Mesenchymal stem cell (in vitro differentiated cells and primary cell): ENCODE measurements around the gene SLC34A3.

Source experiments
- DNase-seq: peaks from one replicate; pipeline ENCODE4 v3.0.0-alpha.2; 2013
- H2AFZ ChIP-seq: one replicate; pipeline ENCODE4 v1.6.1; 2013; ENCODE audit warnings: low read depth, mild to moderate bottlenecking, control low read depth, inconsistent platforms, low read length, moderate library complexity
- H2AK5ac ChIP-seq: 2 replicates; pipeline ENCODE4 v1.6.1; 2013; ENCODE audit warnings: low read length, moderate library complexity, mild to moderate bottlenecking, inconsistent platforms; ENCODE audit not compliant: severe bottlenecking
- H2BK120ac ChIP-seq: one replicate; pipeline ENCODE4 v1.6.1; 2013; ENCODE audit warnings: low read depth, mild to moderate bottlenecking, inconsistent platforms, low read length, moderate library complexity
- H2BK12ac ChIP-seq, 2 experiments: one replicate each; pipeline ENCODE4 v1.6.1; 2013; ENCODE audit warnings: inconsistent platforms in 2 of 2, low read length in 2 of 2, mild to moderate bottlenecking in 2 of 2, moderate library complexity in 2 of 2, control low read depth in 1 of 2
- H2BK15ac ChIP-seq: one replicate; pipeline ENCODE4 v1.6.1; 2013; ENCODE audit warnings: mild to moderate bottlenecking, low read depth, inconsistent platforms; ENCODE audit not compliant: poor library complexity, severe bottlenecking
- H2BK5ac ChIP-seq: 2 replicates; pipeline ENCODE4 v1.6.1; 2013; ENCODE audit warnings: low read depth, mild to moderate bottlenecking, low read length, control low read depth, inconsistent platforms; ENCODE audit not compliant: poor library complexity, severe bottlenecking
- H3K14ac ChIP-seq, 2 experiments: one replicate each; pipeline ENCODE4 v1.6.1; 2013; ENCODE audit warnings: inconsistent platforms in 2 of 2, low read length in 2 of 2, control low read depth in 1 of 2, mild to moderate bottlenecking in 1 of 2, moderate library complexity in 1 of 2
- H3K18ac ChIP-seq, 2 experiments: one replicate each; pipeline ENCODE4 v1.6.1; 2013; ENCODE audit warnings: inconsistent platforms in 2 of 2, low read length in 2 of 2, control low read depth in 1 of 2, low read depth in 1 of 2, mild to moderate bottlenecking in 1 of 2
- H3K23ac ChIP-seq, 2 experiments: one replicate each; pipeline ENCODE4 v1.6.1; 2013; ENCODE audit warnings: inconsistent platforms in 2 of 2, low read length in 2 of 2, mild to moderate bottlenecking in 2 of 2, moderate library complexity in 2 of 2, control low read depth in 1 of 2
- H3K27ac ChIP-seq: 2 replicates; pipeline ENCODE4 v1.5.1; 2013; ENCODE audit warnings: mild to moderate bottlenecking, moderate library complexity, low read length, control low read depth, inconsistent platforms; ENCODE audit not compliant: poor library complexity, severe bottlenecking
- H3K27me3 ChIP-seq, 2 experiments: 2 replicates each; pipeline versions ENCODE4 v1.6.1 to v1.7.0; 2013; ENCODE audit warnings: low read length in 2 of 2, mild to moderate bottlenecking in 2 of 2, moderate library complexity in 2 of 2, control low read depth in 1 of 2, inconsistent platforms in 1 of 2; ENCODE audit not compliant: control insufficient read depth in 1 of 2, insufficient read depth in 1 of 2
- H3K36me3 ChIP-seq, 2 experiments: 2 replicates each; pipeline versions ENCODE4 v1.6.1 to v1.7.0; 2013; ENCODE audit warnings: low read length in 2 of 2, control low read depth in 1 of 2, inconsistent platforms in 1 of 2, low read depth in 1 of 2, mild to moderate bottlenecking in 1 of 2; ENCODE audit not compliant: insufficient read depth in 2 of 2, control insufficient read depth in 1 of 2
- H3K4ac ChIP-seq, 2 experiments: one replicate each; pipeline ENCODE4 v1.6.1; 2013; ENCODE audit warnings: inconsistent platforms in 2 of 2, low read length in 2 of 2, mild to moderate bottlenecking in 2 of 2, moderate library complexity in 2 of 2, control low read depth in 1 of 2, low read depth in 1 of 2
- H3K4me1 ChIP-seq: 2 replicates; pipeline ENCODE4 v1.6.1; 2013; ENCODE audit warnings: low read depth, low read length, control low read depth; ENCODE audit not compliant: control insufficient read depth, insufficient read depth
- H3K4me2 ChIP-seq: 2 replicates; pipeline ENCODE4 v1.6.1; 2013; ENCODE audit warnings: low read length, mild to moderate bottlenecking, inconsistent platforms; ENCODE audit not compliant: poor library complexity, severe bottlenecking
- H3K4me3 ChIP-seq, 2 experiments: 2 replicates each; pipeline versions ENCODE4 v1.5.1 to v1.7.0; 2013; ENCODE audit warnings: low read length in 2 of 2, mild to moderate bottlenecking in 2 of 2, control low read depth in 1 of 2, low read depth in 1 of 2; ENCODE audit not compliant: insufficient read depth in 1 of 2
- H3K79me1 ChIP-seq: replicated peaks from 2 replicates; pipeline ENCODE4 v1.6.1; 2013; ENCODE audit warnings: mild to moderate bottlenecking, control low read depth, low read length, inconsistent platforms; ENCODE audit not compliant: poor library complexity, severe bottlenecking
- H3K9ac ChIP-seq: 2 replicates; pipeline ENCODE4 v1.7.0; 2013; ENCODE audit warnings: mild to moderate bottlenecking, low read length, moderate library complexity
- H3K9me3 ChIP-seq: 2 replicates; pipeline ENCODE4 v1.7.0; 2013; ENCODE audit warnings: mild to moderate bottlenecking, low read length; ENCODE audit not compliant: control insufficient read depth
- H4K8ac ChIP-seq: one replicate; pipeline ENCODE4 v1.6.1; 2013; ENCODE audit warnings: inconsistent platforms, mild to moderate bottlenecking, low read length, moderate library complexity
- H4K91ac ChIP-seq: one replicate; pipeline ENCODE4 v1.6.1; 2013; ENCODE audit warnings: mild to moderate bottlenecking, low read length, inconsistent platforms
- WGBS: methylation state at CpG from one replicate; pipeline ENCODE4 v1.1.7; 2013; ENCODE audit warnings: mixed read lengths; 5-methylcytosine and 5-hydroxymethylcytosine counted together

The SLC34A3 gene

DNA sequence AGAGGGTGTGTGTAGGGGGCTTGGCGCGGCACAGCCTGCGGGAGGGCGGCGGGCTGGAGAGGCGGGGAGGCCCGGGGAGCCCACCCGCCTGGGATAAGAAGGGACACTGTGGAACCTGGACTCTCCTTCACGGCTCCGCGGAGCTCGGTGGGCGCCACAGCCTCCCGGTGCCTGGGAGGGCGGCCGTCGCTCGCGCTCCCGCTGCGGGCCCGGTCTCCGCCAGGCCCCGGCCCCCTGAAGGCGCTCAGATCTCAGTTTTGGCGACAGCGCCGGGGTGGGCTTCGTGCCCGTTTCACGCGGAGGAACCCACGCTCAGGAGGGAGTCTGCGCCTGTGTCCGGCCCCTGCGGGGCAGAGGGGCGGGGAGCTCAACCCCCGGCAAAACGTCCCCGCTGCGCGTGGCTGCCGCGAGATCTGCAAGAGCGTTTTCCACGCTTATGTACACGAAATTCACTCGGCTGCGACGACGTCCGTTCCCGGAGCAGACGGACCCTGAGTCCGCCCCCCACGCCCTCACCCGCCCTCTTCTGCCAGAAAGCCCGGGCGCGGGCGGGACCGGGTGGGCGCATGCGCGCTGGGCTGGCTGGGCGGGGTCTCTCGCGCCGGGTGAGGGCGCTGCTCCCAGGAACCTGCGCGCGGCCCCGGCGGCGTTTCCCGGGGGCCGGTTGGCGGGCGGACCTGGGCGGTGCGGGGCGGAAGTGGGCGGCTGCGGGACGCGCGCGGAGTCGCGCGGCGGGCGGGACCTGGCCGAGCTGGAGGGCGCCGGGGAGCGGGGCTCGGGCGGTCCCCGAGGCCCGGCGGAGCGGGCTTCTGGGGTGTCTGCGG, 24.1 kb downstream of the SLC34A3 start, which contains the start of gene NELFB:
TSS of gene NELFB (plus strand) at position 704 of the 824 bp plus-strand sequence.
- no peaks in the 10 kb centered on the region for H3K27me3 ChIP-seq
- H2BK5ac ChIP-seq = peak within 1 kb of the TSS; percentile 40
- no peak within 1 kb of the TSS for H3K27ac ChIP-seq
- H4K8ac ChIP-seq = peak within 1 kb of the TSS; percentile 56
- peaks cover 14% of the 10 kb centered on the region for H3K79me1 ChIP-seq
- H3K4me2 ChIP-seq = peak within 1 kb of the TSS; percentile 92
- WGBS = under 1% methylated on average over 44 of the region's 105 CpGs
- peak within 1 kb of the TSS; percentile 91 to 93 for H3K4ac ChIP-seq
- peak within 1 kb of the TSS in 1 of 2 experiments; percentile 32 for H2BK12ac ChIP-seq
- peak within 1 kb of the TSS in 1 of 2 experiments; percentile 93 for H3K14ac ChIP-seq
- H3K4me3 ChIP-seq = peak within 1 kb of the TSS; percentile 93 to 97
- H2BK120ac ChIP-seq = peak within 1 kb of the TSS; percentile 85
- no peak within 1 kb of the TSS for H2AK5ac ChIP-seq
- peak within 1 kb of the TSS; percentile 90 for H3K9ac ChIP-seq
- H3K9me3 ChIP-seq = no peaks in the 10 kb centered on the region
- peak; percentile 81 for DNase-seq
- peak within 1 kb of the TSS; percentile 85 for H4K91ac ChIP-seq
- H3K36me3 ChIP-seq = peaks cover 12 to 31% of the 10 kb centered on the region in 2 experiments
- H3K18ac ChIP-seq = peak within 1 kb of the TSS; percentile 84 to 86
- H2AFZ ChIP-seq = peak within 1 kb of the TSS; percentile 85
- H3K4me1 ChIP-seq = peaks cover 36% of the 10 kb centered on the region
- H3K23ac ChIP-seq = peak within 1 kb of the TSS in 1 of 2 experiments; percentile 75
- peak within 1 kb of the TSS; percentile 93 for H2BK15ac ChIP-seq

DNA sequence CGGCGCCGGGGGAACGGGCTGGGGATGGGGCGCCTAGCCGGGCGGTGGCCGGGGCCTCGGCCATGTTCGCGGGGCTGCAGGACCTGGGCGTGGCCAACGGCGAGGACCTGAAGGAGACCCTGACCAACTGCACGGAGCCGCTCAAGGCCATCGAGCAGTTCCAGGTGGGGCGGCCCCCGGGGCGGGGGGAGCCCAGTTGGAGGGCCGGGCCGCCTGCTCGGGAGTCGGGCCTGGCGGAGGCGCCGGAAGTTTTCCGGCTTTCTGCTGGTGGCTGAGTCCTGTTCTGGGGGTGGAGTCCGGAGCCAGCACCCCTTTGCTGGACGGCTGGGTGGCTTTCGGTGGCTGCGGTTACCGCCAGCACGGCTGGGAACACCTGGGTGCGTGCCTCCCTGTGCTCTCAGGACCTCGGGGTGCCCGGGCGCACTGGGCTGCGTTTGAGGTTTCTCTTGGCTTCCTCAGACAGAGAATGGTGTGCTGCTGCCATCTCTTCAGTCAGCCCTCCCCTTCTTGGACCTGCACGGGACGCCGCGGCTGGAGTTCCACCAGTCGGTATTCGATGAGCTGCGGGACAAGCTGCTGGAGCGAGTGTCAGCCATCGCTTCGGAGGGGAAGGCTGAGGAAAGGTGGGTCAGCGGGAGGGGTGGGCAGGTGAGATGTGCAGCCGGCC, 24.9 kb downstream of the SLC34A3 start:
- Histone ChIP-seq H3K4me2 (peak overlapping the region; percentile 89), H2BK15ac (peak overlapping the region; percentile 83), H2BK120ac (peak overlapping the region; percentile 85), H3K4me3 (peak overlapping the region; percentile 93 to 97), H3K4me1 (peaks cover 34% of the 10 kb centered on the region), H3K27ac (no peak overlapping the region), H3K14ac (peak overlapping the region in 1 of 2 experiments; percentile 93), H3K23ac (peak overlapping the region in 1 of 2 experiments; percentile 1), H2BK5ac (no peak overlapping the region), H4K8ac (peak overlapping the region; percentile 56), H2AK5ac (no peak overlapping the region), H3K18ac (peak overlapping the region; percentile 75 to 81), H3K79me1 (peaks cover 14% of the 10 kb centered on the region), H3K36me3 (peaks cover 12 to 33% of the 10 kb centered on the region in 2 experiments), H3K27me3 (no peaks in the 10 kb centered on the region), H2AFZ (peak overlapping the region; percentile 53), H3K9me3 (no peaks in the 10 kb centered on the region), H3K4ac (peak overlapping the region; percentile 83 to 91), H2BK12ac (peak overlapping the region in 1 of 2 experiments; percentile 29), H4K91ac (peak overlapping the region; percentile 21), H3K9ac (peak overlapping the region; percentile 90)
- DNase-seq = peak; percentile 56
- WGBS = 5% methylated on average over 45 of the region's 51 CpGs

DNA sequence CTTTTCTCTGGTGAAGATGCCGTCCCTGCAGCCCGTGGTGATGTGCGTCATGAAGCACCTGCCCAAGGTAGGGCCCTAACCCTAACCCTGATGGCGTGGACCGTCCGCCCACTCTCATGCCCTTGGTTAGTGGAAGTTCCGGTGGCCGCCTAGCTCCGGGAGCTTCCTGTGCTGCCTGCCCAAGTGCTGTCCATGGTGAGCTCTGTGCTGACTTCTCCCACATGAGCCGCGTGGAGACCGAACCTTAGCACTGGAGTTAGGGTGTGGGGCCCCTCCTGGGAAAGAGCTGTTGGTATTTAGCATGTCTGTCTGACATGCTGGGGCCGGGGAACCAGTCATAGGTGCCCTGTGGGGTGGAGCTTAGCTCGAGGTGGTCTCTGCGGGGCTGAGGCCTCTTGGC, 25.7 kb downstream of the SLC34A3 start:
- Histone ChIP-seq H2AK5ac (no peak overlapping the region), H3K27me3 (no peaks in the 10 kb centered on the region), H2BK120ac (no peak overlapping the region), H3K36me3 (peaks cover 12 to 34% of the 10 kb centered on the region in 2 experiments), H3K27ac (no peak overlapping the region), H4K91ac (no peak overlapping the region), H2AFZ (no peak overlapping the region), H3K4me2 (peak overlapping the region; percentile 89), H3K18ac (no peak overlapping the region), H3K4me1 (peaks cover 27% of the 10 kb centered on the region), H4K8ac (no peak overlapping the region), H3K79me1 (peaks cover 14% of the 10 kb centered on the region), H2BK12ac (no peak overlapping the region), H3K23ac (no peak overlapping the region), H3K9ac (peak overlapping the region; percentile 90), H2BK5ac (no peak overlapping the region), H2BK15ac (no peak overlapping the region), H3K9me3 (no peaks in the 10 kb centered on the region), H3K4ac (no peak overlapping the region), H3K14ac (peak overlapping the region in 1 of 2 experiments; percentile 93), H3K4me3 (peak overlapping the region in 1 of 2 experiments; percentile 97)
- 93% methylated on average over 15 of the region's 15 CpGs for WGBS
- no peak for DNase-seq

DNA sequence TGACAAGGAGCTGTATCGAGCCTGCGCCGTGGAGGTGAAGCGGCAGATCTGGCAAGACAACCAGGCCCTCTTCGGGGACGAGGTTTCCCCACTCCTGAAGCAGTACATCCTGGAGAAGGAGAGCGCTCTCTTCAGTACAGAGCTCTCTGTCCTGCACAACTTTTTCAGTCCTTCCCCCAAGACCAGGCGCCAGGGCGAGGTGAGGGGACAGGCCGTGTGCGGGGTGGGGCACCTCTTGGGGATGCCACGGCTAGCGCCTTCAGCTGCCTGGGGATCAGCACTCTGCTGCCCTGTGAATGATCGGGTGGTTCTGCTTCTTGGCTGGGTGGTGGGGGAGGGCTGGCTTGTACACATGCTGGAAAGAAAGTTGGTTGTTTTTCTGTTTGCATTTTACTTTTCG, 26.2 kb downstream of the SLC34A3 start:
- no peaks in the 10 kb centered on the region for H3K9me3 ChIP-seq
- no peak overlapping the region for H2AFZ ChIP-seq
- no peak overlapping the region for H3K18ac ChIP-seq
- no peak overlapping the region for H3K4me2 ChIP-seq
- 99% methylated on average over 15 of the region's 15 CpGs for WGBS
- H4K8ac ChIP-seq = no peak overlapping the region
- H3K79me1 ChIP-seq = peaks cover 18% of the 10 kb centered on the region
- no peak overlapping the region for H2BK120ac ChIP-seq
- no peak overlapping the region for H3K14ac ChIP-seq
- no peak overlapping the region for H2AK5ac ChIP-seq
- H3K36me3 ChIP-seq = peaks cover 12 to 37% of the 10 kb centered on the region in 2 experiments
- no peak overlapping the region for H2BK5ac ChIP-seq
- H2BK12ac ChIP-seq = no peak overlapping the region
- no peak overlapping the region for H3K23ac ChIP-seq
- peaks cover 28% of the 10 kb centered on the region for H3K4me1 ChIP-seq
- H4K91ac ChIP-seq = no peak overlapping the region
- H3K27me3 ChIP-seq = no peaks in the 10 kb centered on the region
- H2BK15ac ChIP-seq = no peak overlapping the region
- peak overlapping the region in 1 of 2 experiments; percentile 97 for H3K4me3 ChIP-seq
- H3K4ac ChIP-seq = no peak overlapping the region
- no peak for DNase-seq
- no peak overlapping the region for H3K27ac ChIP-seq
- H3K9ac ChIP-seq = peak overlapping the region; percentile 90
